NCI-H526 (cell line): ENCODE results near the gene SPINK5.
"Not testable (repeated sequence)": the region's sequence is repeated elsewhere in the genome, so short reads cannot be mapped to it uniquely, and the experiment has no call there.

Experiments used
- DNase-seq, 2 experiments: peaks; one replicate each; lab custom pipeline; 2025; lab: John Stamatoyannopoulos, UW

SPINK5 gene

DNA sequence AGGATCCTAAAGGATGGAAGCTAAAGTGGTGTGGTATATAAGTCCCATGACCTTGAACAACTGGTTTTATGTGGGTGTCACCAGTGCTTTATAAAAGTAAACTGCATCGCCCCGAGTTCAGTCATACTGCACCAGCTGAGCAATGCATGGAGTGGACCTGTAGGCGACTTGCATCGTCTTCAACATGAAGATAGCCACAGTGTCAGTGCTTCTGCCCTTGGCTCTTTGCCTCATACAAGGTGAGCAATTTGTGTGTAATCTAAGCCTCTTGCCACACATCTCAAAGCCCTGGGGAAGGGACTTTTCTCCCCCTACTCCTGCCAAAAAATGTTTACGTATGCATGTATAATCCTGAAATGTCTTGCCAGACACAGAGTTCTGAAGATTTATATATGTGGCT is at the start of gene SPINK5:
TSS of gene SPINK5 (plus strand) at position 120 of the 400 bp plus-strand sequence. CDS start at position 185, 65 bp downstream.
- no peak for DNase-seq

GRCh38 chr5:148014276-148014675 is 49.5 kb upstream of the SPINK5 start:
- no peak for DNase-seq

DNA sequence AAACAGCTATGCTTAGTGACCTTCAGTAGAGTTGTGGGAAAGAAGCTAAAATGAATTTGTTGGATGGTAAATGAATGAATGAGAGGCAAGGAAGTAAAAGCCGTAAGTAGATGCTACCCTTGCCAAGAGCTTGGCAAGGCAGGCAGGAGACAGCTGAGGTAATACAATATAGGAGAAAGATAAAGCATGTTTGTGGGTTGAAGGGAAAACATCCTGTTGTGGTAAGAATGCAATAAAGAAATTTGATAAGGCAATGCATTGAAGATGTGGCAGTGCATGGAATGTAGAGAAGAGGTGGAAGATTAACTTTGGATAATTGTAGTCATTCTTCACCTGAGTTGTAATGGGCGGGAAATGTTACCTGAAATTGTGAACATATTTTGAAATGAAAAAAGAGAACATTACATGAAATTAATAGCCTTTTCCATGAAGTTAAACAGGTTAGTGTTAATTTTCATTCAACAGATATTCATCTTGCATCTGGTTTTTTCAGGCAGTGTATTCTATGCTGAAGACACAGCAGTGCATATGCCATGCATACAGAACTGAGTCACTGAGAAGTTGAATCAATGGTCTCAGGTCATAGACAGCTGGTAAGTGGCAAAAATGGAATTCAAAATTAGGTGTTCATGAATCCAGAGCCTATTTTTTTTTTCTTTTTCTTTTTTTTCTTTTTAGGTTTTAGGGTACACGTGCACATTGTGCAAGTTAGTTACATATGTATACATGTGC is 43.4 kb upstream of the SPINK5 start:
- no peak for DNase-seq

GRCh38 chr5:148027505-148027904 is 36.3 kb upstream of the SPINK5 start:
- no peak for DNase-seq

GRCh38 chr5:148029131-148029530 is 34.6 kb upstream of the SPINK5 start:
- DNase-seq, result no peak

DNA sequence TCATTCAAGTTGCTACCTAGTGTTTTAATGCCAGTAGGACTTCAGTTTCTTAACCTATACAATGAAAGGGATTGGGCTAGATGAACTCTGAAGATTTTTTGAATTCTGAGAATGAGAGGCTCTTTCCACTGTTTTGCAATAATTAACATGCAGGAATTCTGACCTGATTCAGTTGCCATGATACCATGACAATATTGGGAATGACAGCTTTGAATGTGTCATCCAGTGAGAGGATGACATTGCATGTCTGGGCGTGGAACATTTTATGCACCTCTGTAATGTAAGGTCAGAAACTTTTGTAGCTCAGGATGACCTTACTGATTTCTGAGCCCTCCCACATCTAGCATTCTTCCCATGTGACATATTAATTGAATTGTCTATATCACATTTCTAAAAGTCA is 30.6 kb upstream of the SPINK5 start:
- no peak for DNase-seq

GRCh38 chr5:148035676-148036075 is 28.1 kb upstream of the SPINK5 start:
- no peak for DNase-seq

- DNase-seq, result no peak
These were observed 20.9 kb upstream of the SPINK5 start for GRCh38 chr5:148042881-148043280.

DNA sequence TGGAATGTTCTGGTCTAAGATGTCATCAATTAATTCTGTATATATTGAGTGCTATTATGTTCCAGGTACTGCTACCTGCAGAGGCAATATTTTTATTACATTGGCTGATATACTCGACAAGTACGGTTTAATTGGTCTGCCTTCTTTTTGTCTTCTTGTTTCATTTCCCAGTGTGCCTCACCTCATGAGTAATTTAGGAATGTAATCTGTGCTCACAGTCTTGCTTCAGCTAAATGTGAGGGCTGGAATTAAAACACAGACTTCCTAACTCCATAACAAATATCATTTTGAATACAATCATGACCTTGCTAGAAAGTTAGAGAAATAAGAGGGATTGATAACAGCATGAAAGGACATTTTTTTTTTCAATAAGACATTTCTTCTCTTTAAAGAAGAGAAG is 20.1 kb upstream of the SPINK5 start:
- DNase-seq, result no peak

DNA sequence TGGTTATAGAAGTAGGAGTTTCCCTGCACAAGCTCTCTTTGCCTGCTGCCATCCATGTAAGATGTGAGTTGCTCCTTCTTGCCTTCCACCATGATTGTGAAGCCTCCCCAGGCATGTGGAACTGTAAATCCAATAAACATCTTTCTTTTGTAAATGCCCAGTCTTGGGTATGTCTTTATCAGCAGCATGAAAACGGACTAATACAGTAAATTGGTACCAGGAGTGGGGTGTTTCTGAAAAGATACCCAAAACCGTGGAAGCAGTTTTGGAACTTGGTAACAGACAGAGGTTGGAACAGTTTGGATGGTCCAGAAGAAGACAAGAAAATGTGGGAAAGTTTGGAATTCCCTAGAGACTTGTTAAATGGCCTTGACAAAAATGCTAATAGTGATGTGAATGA is 8.6 kb upstream of the SPINK5 start:
- not testable (repeated sequence) for DNase-seq

GRCh38 chr5:148060309-148060708 is 3.5 kb upstream of the SPINK5 start:
- DNase-seq, result no peak

DNA sequence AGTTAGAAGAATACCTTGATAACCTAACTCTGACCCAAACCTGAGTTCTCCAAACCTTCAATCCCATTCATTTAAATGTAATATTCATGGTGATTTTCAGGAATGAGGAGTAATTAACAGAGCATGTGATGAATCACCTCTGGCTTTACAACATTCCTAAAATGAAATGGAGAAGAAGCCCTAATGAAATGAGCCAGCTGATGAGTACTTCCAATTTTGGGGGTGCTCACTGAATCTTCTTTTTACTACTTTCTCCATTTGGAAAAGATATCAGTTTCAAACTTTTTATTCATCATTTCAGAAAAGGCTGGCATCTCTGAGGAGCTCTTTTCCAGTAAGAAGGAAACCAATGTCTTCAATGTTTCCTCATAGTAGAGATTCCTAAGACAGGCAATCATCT is 2.9 kb upstream of the SPINK5 start:
- no peak for DNase-seq

GRCh38 chr5:148070621-148071020 is 6.8 kb downstream of the SPINK5 start:
- no peak for DNase-seq

- DNase-seq, result no peak
These were observed 8.4 kb downstream of the SPINK5 start for GRCh38 chr5:148072207-148072606.

DNA sequence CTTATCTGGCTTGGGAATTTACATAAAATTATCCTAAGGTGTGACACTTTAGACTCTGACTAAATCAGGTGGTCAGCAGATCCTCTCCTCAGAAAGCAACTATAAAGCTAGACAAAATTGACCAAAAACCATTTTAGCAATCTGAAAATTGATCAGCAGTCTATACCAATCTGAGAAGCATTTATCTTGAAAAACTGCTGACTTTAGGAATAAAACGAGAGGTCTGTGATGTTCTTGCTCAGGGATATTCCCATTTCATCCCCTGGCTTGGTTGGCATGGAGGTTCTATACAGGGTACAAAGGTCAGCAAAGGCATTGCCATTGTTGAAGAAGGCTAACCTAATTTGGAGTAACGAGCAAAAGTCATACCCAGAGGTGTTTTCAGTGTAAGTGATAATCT is 11.7 kb downstream of the SPINK5 start:
- DNase-seq, result no peak

DNA sequence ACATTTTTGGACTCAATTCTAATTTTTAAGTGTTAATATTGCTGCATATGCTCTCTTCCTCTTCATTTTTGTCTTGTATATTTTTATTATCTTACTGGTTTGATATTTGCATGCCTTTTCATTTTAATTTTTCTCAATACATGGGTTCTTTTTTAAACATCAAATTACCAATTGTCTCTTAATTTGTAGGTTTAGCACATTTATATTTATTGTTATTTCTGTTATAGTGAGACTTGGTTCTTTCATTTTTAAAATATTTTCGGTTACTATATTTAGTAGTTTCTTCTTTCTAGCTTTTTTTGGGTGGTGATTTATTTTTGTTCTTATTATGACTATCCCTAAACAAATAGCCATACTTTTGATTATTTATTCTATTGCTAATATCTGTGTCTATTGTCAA is 19.4 kb downstream of the SPINK5 start:
- DNase-seq, result no peak

DNA sequence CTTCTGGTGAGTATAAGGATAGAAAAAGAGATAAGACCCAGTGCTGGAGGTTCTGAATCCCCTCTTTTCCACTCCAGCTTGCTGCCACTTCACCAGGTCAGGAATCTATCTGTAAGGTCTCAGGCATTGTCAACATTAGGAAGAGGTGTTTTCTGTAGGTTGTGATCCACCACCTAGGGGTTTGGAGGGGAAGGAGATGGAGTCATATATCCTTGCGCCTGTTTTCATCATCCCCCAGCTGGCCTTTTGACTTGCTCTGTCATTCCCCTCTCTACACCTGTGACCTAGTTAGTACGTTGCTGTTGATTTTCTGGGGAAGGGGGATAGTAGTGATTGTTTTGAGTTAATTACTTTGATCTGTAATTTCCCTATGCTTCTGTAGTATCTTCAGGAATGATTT is 20.5 kb downstream of the SPINK5 start:
- no peak for DNase-seq

GRCh38 chr5:148085310-148085709 is 21.5 kb downstream of the SPINK5 start:
- no peak for DNase-seq

DNA sequence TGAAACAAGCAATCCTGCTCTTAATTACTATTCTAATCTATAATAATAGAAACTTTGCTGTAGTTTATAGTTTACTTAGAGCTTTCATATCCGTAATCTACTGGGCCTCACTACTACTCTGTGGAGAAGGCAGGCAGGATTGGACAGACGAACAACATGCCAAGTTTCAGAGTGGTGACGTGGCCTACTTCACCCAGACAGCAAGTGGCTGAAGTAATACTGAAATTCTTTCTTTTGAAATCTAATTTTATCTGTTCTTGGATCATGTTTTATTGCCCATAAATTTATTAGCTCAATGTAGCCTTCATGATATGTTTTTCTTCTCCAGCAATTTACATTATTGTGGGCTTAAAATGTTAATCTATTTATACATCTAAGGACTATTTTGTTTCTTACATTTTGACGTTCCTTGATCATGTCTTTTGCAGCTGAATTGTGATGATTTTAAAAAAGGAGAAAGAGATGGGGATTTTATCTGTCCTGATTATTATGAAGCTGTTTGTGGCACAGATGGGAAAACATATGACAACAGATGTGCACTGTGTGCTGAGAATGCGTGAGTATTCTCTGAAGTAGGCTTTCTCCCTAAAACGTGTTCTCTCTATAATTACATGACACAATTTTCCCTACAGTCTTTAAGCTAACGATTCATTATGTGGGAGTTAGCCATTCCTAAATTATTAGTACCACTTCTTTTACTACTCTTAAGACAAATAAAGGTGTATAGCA is 22.4 kb downstream of the SPINK5 start:
- no peak for DNase-seq

GRCh38 chr5:148090146-148090772 is 26.5 kb downstream of the SPINK5 start:
- no peak for DNase-seq

GRCh38 chr5:148090773-148091250 is 27.0 kb downstream of the SPINK5 start:
- DNase-seq, result no peak

GRCh38 chr5:148091991-148092964 is 28.5 kb downstream of the SPINK5 start:
- no peak for DNase-seq
